ENCODE measurements around the gene MAN2B2. TPM values are rescaled to one million over a fixed set of nuclear protein-coding genes. Genes with fewer than 3 reads are reported as not detected.

Gene MAN2B2
- total and polyA plus RNA-seq, 2 of the 4 experiments (the other 2 are of a cell fraction): 13.4 to 34.1 TPM

GRCh38 chr4:6573551-6573950 lies 1.4 kb upstream of the MAN2B2 start:
- Histone ChIP-seq H3K27me3 (ENCODE audit: control insufficient read depth, insufficient read depth, low read length) (peaks cover 14% of the 10 kb centered on the region), H2AK5ac (ENCODE audit: low read depth, low read length) (0 out of 2 replicates have a peak overlapping the region, but pooled peaks have one; percentile 1), H4K8ac (ENCODE audit: low read depth in 2 of 2, low read length in 2 of 2) (no peak overlapping the region), H3K9me1 (ENCODE audit: insufficient read depth, low read length) (no peaks in the 10 kb centered on the region; the same call in 1 of the 2 replicates), H3K56ac (ENCODE audit: extremely low read depth, insufficient read depth, low read length) (no peak overlapping the region), H3K23ac (ENCODE audit: low read depth, low read length) (no peak overlapping the region), H3K9me3 (ENCODE audit: control insufficient read depth, insufficient read depth, low read length) (peaks cover 6% of the 10 kb centered on the region), H4K91ac (ENCODE audit: insufficient read depth, low read depth, low read length) (no peak overlapping the region), H3K18ac (ENCODE audit: low read depth, low read length) (no peak overlapping the region), H4K20me1 (ENCODE audit: insufficient read depth, low read length) (no peaks in the 10 kb centered on the region), H3K4me2 (ENCODE audit: low read depth, low read length) (no peak overlapping the region), H3K4ac (ENCODE audit: low read depth, low read length) (no peak overlapping the region), H2AK9ac (replicated peaks; ENCODE audit: low read depth, low read length, poor library complexity) (no peak overlapping the region), H3K4me1 (ENCODE audit: control insufficient read depth, insufficient read depth, low read length) (peaks cover 11% of the 10 kb centered on the region; the same call in 1 of the 2 replicates), H2AFZ (replicated peaks; ENCODE audit: low read length, poor library complexity) (peak overlapping the region; percentile 43), H2BK20ac (ENCODE audit: low read depth, low read length) (no peak overlapping the region), H3K79me1 (ENCODE audit: low read depth in 1 of 2, low read length in 2 of 2) (peaks cover 0 to 13% of the 10 kb centered on the region in 2 experiments; a peak in 2 of 4 replicates), H2BK5ac (ENCODE audit: low read depth, low read length, poor library complexity, severe bottlenecking) (no peak overlapping the region), H2BK15ac (ENCODE audit: low read depth, low read length) (no peak overlapping the region), H4K5ac (ENCODE audit: low read depth, low read length) (no peak overlapping the region), H3K14ac (replicated peaks; ENCODE audit: low read depth, low read length) (no peak overlapping the region), H2BK120ac (ENCODE audit: low read depth, low read length) (no peak overlapping the region), H3K36me3 (ENCODE audit: control insufficient read depth, insufficient read depth, low read length) (peaks cover 8% of the 10 kb centered on the region), H3K9ac (ENCODE audit: low read depth, low read length) (no peak overlapping the region), H3K4me3 (ENCODE audit: insufficient read depth, low read depth, low read length) (no peak overlapping the region), H3K27ac (ENCODE audit: insufficient read depth, low read length) (no peak overlapping the region)
- ATAC-seq (ENCODE audit: low read depth): no peak
- in situ Hi-C loops (cut with MboI; ENCODE audit: low sequenced_read_pairs) (no loop called here), intact Hi-C loops (cut with micrococcal nuclease) (no loop called here), dilution Hi-C loops (cut with HindIII; ENCODE audit: low sequenced_read_pairs, unreplicated experiment) (no loop called here)
- no CpG with 5 or more reads among the region's 6 CpGs for WGBS, 2 experiments (ENCODE audit: extremely low coverage in 2 of 2, insufficient read length in 1 of 2)
- CTCF ChIA-PET: no interaction called here
- BruUV-seq (replicated peaks): no TSS peak
- no peak for TF ChIP-seq MAFK (IDR thresholded peaks at IDR 0.05; ENCODE audit: low read depth, low read length)
- TF ChIP-seq CTCF (conservative IDR thresholded peaks at IDR 0.05; ENCODE audit: low read depth, low read length): no peak
- TF ChIP-seq RFX5 (IDR thresholded peaks at IDR 0.05; ENCODE audit: low read depth, low read length): no peak
- DNase-seq: no peak
- POLR2A ChIA-PET (ENCODE audit: unreplicated experiment): no interaction called here

All from IMR-90 (cell line).